HPDE6-E6E7 (cell line): ENCODE measurements around the gene AHNAK2.
"Not testable (repeated sequence)": the region's sequence is repeated elsewhere in the genome, so short reads cannot be mapped to it uniquely, and the experiment has no call there.

Source experiments
- DNase-seq: peaks from one replicate; pipeline ENCODE4 v3.0.0; 2011; ENCODE audit warnings: missing footprints; ENCODE audit errors: extremely low spot score

The AHNAK2 gene

DNA sequence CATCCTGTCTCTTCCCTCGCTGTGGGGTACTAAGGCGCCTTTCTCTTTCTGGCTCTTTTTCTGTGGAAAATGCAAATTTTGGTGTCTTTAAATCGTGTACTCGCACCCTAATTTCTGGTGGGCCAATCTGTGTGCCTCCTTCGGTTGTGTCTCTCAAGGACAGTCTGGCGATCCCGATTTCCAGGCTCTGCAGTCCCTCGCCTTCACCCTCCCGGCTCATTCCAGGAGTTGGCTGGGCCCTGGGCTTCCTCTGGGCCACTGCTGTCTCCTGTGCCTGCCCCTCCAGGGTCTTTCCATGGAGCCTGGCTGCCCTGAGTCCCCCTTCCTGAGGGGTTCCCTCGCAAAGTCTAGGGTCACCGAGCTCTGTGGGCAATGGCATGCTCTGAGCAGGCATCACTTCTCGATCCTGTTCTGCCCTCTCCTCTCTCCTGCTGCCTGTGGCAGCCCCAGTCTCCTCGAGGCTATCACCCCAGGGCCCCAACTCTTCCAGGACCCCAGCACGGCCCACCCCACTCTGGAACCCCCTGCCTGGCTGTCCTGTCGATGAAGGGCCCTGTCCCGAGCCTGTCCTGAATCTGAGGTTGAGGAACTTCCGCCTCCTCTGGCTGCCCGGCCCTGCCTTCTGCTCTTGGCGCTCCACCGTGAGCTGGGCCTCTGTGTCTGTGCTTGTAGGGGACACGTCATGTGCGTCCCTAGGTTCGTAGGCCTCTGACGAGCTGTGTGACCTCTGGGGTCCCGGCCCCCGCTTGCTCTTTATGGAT, 24.1 kb downstream of the AHNAK2 start:
- no peak for DNase-seq

- no peak for DNase-seq
These were observed 25.1 kb downstream of the AHNAK2 start for GRCh38 chr14:104953097-104953496.

DNA sequence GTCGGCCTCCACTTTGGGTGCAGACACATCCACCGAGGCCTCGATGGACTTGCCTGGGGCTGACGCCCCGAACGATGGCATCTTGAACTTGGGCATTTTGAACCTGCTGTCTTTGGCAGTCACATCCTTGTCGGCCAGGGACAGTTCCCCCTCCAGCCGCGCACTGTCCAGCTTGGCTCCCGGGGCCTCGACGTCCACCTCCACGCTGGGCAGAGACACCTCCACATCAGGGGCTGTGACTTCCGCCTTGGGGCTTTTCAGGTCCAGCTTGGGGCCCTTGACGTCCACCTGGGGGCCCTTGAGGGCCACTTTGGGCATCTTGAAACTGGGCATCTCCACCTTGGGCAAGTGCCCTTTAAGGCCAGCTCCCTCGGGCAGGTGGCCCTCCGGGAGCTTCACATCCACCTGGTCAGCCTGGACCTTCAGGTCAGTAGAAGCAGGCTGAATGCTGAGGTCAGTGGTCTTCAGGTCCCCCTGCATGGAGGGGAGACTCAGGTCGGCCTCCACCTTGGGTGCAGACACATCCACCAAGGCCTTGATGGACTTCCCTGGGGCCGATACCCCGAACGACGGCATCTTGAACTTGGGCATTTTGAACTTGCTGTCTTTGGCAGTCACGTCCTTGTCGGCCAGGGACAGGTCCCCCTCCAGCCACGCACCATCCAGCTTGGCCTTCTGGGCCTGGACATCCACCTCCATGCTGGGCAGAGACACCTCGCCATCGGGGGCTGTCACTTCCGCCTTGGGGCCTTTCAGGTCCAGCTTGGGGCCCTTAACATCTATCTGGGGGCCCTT, 26.1 kb downstream of the AHNAK2 start:
- DNase-seq: not testable (repeated sequence)

- DNase-seq: not testable (repeated sequence)
These were observed 27.5 kb downstream of the AHNAK2 start for GRCh38 chr14:104950701-104951100.

- DNase-seq: no peak
These were observed 28.2 kb downstream of the AHNAK2 start for GRCh38 chr14:104950021-104950420.

DNA sequence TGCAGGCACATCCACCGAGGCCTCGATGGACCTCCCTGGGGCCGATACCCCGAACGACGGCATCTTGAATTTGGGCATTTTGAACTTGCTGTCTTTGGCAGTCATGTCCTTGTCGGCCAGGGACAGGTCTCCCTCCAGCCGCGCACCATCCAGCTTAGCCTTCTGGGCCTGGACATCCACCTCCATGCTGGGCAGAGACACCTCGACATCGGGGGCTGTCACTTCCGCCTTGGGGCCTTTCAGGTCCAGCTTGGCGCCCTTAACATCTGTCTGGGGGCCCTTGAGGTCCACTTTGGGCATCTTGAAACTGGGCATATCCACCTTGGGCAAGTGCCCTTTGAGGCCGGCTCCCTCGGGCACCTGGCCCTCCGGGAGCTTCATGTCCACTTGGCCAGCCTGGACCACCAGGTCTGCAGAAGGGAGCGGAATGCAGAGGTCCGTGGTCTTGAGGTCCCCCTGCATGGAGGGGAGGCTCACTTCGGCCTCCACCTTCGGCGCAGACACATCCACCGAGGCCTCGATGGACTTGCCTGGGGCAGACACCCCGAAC, 28.7 kb downstream of the AHNAK2 start:
- DNase-seq: not testable (repeated sequence)

DNA sequence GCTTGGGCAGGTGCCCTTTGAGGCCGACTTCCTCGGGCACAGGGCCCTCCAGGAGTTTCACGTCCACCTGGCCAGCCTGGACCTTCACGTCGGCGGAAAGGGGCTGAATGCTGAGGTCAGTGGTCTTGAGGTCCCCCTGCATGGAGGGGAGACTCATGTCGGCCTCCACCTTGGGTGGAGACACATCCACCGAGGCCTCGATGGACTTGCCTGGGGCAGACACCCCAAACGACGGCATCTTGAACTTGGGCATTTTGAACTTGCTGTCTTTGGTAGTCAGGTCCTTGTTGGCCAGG, 29.5 kb downstream of the AHNAK2 start:
- DNase-seq: no peak

DNA sequence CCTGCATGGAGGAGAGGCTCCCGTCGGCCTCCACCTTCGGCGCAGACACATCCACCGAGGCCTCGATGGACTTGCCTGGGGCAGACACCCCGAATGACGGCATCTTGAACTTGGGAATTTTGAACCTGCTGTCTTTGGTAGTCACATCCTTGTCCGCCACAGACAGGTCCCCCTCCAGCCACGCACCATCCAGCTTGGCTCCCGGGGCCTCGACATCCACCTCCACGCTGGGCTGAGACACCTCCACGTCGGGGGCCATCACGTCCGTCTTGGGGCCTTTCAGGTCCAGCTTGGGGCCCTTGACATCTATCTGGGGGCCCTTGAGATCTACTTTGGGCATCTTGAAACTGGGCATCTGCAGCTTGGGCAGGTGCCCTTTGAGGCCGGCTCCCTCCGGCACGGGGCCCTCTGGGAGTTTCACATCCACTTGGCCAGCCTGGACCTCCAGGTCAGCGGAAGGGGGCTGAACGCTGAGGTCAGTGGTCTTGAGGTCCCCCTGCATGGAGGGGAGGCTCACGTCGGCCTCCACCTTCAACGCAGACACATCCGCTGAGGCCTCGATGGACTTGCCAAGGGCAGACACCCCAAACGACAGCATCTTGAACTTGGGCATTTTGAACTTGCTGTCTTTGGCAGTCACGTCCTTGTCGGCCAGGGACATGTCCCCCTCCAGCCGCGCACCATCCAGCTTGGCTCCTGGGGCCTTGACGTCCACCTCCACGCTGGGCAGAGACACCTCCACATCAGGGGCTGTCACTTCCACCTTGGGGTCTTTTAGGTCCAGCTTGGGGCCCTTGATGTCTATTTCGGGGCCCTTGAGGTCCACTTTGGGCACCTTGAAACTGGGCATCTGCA, 30.1 kb downstream of the AHNAK2 start:
- DNase-seq: not testable (repeated sequence)

- not testable (repeated sequence) for DNase-seq
These were observed 31.0 kb downstream of the AHNAK2 start for GRCh38 chr14:104947201-104947600.

- DNase-seq: not testable (repeated sequence)
These were observed 31.9 kb downstream of the AHNAK2 start for GRCh38 chr14:104945986-104946965.

DNA sequence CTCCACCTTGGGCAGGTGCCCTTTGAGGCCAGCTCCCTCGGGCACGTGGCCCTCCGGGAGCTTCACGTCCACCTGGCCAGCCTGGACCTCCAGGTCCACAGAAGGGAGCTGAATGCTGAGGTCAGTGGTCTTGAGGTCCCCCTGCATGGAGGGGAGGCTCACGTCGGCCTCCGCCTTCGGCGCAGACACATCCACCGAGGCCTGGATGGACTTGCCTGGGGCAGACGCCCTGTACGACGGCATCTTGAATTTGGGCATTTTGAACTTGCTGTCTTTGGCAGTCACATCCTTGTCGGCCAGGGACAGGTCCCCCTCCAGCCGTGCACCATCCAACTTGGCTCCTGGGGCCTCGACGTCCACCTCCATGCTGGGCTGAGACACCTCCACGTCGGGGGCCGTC, 32.9 kb downstream of the AHNAK2 start:
- DNase-seq: not testable (repeated sequence)

GRCh38 chr14:104944436-104945205, 33.6 kb downstream of the AHNAK2 start:
- DNase-seq: not testable (repeated sequence)

DNA sequence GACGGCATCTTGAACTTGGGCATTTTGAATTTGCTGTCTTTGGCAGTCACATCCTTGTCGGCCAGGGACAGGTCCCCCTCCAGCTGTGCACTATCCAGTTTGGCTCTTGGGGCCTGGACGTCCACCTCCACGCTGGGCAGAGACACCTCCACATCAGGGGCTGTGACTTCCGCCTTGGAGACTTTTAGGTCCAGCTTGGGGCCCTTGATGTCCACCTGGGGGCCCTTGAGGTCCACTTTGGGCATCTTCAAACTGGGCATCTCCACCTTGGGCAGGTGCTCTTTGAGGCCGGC, 34.2 kb downstream of the AHNAK2 start:
- not testable (repeated sequence) for DNase-seq

- DNase-seq: not testable (repeated sequence)
These were observed 34.8 kb downstream of the AHNAK2 start for GRCh38 chr14:104943216-104944015.

DNA sequence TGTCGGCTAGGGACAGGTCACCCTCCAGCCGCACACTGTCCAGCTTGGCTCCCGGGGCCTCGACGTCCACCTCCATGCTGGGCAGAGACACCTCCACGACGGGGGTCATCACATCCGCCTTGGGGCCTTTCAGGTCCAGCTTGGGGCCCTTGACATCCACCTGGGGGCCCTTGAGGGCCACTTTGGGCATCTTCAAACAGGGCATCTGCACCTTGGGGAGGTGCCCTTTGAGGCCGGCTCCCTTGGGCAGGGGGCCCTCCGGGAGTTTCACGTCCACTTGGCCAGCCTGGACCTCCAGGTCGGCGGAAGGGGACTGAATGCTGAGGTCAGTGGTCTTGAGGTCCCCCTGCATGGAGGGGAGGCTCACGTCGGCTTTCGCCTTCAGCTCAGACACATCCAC, 35.6 kb downstream of the AHNAK2 start:
- DNase-seq: no peak

GRCh38 chr14:104941508-104942365, 36.4 kb downstream of the AHNAK2 start:
- DNase-seq: no peak

DNA sequence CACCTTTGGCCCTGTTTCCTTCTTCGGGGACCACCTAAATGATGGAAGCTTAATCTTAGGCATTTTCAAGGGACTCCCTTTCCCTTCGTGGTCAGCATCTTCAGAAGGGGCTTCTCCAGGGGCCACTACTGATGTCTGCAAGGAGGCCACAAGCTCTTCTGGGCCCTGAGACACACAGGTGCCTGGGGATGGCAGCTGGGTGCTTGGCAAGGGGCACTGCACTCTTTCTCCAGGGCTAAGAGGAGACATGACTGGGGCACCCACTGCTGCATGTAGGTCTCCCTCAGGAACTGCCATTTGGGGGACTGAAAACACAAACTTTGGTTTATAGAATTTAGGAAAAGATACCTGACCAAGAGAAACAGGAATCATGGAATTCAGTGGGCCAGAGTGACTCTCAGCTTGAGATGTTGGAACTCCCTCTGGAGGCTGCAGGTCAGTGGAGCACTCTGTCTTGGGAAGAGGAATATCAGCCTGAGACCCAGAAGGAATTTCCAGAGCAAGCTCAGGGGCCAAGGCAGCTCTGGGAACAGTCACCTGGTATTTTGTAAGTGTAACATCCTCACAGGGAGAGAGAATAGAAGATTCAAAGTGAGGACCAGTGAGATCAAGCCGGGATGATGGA, 37.5 kb downstream of the AHNAK2 start:
- no peak for DNase-seq
